Bronchial smooth muscle cell (primary cell): ENCODE results near the gene ACADVL. TPM values are rescaled to one million over a fixed set of nuclear protein-coding genes. Genes with fewer than 3 reads are reported as not detected.

Experiments
- total RNA-seq: library from RNA; depleted of rRNA; stranded (reverse); fragments of >200 nt; gene quantifications from 2 replicates; pipeline ENCODE4 v1.2.1, GENCODE V29; 2014

The ACADVL gene
- total RNA-seq: 233 and 286 TPM in 2 replicates

DNA sequence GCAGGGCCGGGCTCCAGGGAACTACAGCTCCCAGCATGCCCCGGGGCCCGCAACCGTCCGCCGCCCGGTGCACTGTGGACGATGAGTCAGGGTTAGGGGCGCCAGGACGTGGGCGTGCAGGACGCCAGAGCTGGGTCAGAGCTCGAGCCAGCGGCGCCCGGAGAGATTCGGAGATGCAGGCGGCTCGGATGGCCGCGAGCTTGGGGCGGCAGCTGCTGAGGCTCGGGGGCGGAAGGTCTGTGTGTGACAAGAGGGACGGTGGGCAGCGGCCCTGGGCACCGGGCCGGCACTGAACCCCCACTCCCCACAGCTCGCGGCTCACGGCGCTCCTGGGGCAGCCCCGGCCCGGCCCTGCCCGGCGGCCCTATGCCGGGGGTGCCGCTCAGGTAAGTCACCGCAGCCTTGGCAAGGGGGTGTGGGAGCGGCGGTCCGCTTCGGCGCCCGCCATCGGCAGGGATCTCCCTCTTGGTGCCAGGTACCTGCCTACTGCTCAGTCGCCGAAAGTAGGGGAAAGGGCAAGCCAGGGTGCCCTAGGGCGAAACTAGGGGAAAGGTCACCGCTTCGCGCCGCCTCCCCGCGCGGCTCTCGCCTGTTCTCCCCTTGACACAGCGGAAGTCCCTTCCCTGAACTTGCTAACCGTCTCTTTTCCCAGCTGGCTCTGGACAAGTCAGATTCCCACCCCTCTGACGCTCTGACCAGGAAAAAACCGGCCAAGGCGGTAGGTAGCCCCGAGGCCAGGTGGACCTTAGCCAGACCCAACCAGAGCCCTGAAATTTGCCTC is at the start of gene ACADVL, which contains the start of gene DLG4:
ACADVL (plus strand) TSS at position 127 of the 781 bp plus-strand sequence; CDS start at position 174, 47 bp downstream.
DLG4 (minus strand) TSS at position 25 of the 781 bp plus-strand sequence.

DNA sequence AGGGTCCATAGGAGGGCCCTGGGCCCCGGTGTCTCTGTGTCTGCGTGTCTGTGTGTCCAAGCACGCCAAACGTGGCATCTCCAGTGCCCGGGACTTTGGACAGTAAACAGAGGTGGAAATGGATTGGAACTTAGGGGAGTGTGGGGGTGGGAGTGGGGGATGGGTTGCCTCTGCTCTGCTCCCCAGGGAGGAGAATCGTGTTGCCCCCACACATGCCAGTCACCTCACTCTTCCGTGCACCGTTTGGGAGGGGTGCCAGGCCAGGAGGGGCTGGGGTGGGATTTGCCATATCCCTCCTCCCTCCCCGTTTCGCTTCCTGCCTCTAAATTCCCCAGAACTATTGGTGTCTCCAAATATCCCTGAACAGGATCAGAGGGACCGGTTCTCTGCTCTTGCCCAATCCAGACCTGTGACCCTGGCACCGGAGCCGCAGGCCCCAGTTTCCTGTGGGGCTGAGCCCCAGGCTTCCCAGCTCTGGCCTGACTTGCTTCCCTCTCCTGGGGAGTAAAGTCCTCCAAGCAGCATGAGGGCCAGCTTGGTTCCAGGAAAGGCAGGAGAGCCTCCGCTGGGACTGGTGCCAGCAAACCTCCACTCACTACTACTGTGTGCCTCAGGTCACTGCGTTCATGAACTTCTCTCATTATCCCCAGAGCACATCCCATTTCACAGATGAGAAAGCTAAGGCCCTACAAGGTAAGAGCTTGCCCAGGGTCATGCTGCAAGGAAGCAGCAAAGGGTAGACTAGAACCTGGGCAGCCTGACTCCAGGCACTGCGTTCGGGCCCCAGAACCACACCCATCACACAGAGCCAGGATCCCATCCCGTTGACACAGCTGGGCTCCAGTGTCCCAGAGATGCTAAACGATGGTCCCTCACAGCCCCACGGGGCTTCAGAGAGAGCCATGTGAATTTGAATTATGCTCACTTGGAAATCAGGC is 40.2 kb upstream of the ACADVL start, which contains the start of gene ASGR1:
ASGR1 (minus strand) TSS at position 54 of the 938 bp plus-strand sequence. CDS start 807 bp downstream, outside the sequence.

DNA sequence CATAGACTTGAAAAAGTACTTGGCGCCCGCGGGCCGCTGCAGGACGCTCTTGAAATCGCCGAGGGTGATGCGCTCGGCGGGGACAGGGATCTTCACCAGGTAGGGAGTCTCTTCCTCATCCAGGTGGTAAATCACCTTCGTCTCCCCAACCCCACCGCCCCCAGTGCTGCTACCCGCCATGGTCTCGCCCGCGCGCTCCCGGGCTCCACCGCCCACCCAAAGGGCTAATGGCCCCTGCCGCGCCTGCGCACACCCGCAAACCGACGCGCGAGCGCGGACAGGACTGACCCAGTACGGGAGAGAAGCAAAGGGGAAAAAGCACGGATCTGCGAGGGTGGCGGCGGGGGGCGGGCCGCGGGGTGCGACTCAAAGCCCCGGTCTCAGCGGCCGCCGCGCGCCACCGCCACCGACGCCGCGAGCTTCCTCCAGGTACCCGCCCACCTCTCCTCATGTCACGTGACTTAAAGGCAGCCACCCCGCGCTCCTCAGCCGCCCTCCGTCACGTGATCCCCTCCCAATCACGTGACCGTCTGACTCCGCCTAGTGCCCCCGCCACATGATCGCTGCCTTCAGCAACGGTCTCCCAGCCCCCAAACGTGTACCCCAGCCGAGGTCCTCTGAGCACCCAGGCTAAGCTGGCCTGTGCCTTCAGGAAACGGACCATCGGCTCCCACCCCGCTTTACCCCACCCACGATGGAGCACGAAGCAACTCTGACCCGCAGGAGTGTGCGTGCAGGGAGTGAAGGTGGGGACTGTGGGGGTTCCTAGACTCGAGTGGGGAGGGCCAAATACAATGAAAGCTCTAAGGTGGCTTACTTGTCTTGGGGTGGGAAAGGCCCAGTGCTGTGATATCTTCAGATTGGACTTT is 14.6 kb downstream of the ACADVL start, which contains the start of gene DVL2:
DVL2 (minus strand) TSS at position 435 of the 869 bp plus-strand sequence; CDS start at position 180, 255 bp downstream.

DNA sequence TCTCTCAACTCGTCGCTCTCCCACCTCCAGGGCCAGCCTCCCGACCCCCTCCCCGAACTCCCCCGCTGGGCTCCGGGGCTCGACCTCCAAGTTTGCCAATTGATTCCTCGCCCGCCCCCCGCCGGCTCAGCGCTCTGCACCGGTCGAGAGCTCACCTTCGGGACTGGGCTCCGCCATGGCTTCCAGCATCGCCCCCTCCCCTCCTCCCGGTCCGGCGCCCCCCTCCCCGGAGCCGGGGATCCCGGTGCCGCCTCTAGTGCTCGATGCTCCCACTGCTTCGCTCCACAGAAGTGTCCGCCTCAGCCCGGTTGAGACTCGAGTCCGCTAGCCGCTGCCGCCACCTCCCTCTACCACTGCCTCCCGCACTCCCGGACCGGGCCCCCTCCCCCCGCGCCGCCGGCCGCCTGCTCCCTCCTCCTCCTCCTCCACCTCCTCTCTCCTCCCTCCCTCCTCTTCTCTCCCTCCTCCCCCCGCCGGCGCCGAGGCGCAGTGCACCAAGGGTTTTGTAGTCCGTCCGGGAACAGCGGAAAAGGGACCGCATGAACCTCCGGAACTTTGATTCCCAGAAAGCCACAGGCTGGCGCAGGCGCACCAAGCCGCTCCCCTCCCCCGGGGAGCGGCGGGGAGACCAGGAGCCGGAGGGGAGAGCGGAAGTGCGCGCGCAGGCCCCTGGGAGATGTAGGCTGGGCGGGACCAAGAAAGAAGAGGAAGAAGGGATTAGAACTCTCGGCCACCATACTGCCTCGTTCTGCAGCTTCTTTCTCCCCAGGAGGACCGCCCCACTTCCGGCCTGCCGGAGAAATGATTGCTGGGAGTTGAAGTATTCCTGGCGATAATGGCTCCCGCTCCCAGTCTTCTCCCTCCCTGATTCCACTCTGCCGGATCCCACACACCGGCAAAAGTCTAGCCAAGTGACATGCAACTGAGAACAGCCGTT is 19.6 kb downstream of the ACADVL start, which contains the start of gene PHF23:
PHF23 (minus strand) TSS at position 367 of the 937 bp plus-strand sequence; CDS start at position 189, 178 bp downstream.

DNA sequence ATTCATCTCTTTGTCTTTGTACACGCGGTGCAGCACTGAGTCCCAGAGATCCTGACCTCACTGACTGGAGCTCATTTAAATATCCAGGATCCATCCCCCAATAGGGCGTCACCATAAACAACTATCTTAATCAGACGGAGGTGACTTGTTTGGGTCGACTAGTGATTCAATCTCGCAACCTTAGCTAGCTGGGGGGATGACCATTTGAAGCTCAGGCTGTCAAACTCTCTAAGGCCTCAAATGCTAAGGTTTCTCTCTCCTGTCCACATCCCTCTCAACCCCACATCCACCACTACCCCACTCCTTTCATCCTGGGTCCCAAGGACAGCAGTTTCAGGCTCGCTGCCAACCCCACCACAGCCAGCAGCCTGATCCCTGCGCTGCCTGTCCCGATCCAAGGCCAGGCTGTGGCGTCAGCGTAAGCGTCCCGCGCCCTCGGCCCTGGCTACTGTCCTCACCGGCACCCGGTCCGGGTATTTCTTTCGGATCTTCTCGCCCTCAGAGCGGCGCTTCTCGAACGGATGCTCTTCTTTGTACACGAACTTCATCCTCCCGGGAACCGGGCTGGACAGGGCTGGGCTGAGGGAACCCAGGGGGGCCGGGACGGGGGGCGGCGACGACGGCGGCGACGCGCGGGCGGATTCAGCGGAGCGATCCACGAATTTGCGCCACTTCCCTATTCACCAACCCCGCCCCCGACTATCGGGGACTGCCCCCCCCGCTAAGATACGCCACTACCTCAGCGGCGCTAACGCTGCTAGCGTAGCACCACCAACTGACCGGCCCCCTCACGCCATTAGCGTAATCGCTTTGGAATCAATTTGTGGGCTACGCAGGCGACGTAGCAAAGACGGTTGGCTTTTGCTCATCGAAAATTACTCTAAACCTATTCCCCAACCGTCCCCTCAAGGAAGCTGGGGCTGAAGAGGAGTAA is 22.3 kb downstream of the ACADVL start, which contains the start of gene GABARAP:
GABARAP (minus strand) TSS at position 667 of the 934 bp plus-strand sequence; CDS start at position 548, 119 bp downstream.

DNA sequence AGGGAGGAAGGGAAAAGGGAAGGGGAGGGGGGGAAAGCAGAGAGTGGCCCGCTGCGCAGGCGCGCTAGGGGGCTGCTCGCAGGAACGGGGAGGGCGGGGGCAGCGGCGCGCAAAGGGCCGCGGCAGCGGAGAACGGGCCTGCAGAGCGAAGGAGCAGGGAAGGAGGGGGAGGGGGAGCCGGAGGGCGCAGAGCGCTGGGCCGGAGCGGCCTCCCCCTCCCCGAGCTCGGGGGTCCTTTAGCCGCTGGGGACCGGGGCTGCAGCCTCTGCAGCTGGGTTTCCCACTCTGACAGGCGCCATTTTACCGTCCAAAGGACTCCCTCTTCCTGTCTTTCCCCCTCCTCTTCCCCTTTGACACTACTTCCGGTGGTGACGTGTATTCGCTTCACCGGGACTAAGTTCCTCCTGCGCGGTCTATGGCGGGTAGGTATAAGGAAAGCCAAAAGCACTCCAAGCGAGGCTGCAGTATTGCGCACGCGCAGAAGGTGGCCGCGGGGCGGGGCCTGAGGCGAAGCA is 32.0 kb downstream of the ACADVL start, which contains the start of gene CTDNEP1:
CTDNEP1 (minus strand) TSS at position 74 of the 515 bp plus-strand sequence. CDS start 438 bp downstream, outside the sequence.

DNA sequence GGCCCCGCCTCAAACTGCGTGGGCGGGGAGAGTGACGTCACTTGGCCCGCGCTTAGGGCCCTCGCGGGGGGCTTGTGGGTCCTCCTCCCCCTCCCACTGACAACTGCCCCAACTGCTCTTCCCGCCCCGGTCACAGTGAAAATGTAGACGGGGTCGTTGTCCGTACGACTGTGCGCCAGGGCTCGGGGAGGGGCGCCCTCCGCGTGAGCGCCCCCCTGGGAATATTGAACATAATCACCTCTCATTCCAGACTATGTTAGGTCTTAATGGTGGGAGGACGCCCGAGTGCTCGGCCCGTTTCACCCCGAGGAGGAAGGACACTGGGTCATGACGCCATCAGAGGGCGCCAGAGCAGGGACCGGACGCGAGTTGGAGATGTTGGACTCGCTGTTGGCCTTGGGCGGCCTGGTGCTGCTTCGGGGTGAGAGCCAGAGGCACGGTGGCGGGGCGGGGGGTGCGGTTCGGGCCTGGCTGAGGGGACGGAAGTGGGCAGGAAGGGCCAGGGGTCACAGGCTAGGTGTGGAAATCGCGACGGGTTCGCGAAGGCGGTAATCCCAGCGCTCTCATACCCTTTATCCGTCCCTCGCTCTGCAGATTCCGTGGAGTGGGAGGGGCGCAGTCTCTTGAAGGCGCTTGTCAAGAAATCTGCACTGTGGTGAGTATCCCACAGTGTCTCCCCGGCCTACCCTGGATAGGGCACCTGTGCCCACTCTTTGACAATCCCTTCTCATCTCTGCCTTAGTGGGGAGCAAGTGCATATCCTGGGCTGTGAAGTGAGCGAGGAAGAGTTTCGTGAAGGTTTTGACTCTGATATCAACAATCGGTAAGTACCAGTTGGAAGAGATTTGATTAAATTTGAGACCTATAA is 32.7 kb downstream of the ACADVL start, which contains the start of gene ELP5:
ELP5 (plus strand) TSS at position 40 of the 868 bp plus-strand sequence; CDS start at position 376, 336 bp downstream.

DNA sequence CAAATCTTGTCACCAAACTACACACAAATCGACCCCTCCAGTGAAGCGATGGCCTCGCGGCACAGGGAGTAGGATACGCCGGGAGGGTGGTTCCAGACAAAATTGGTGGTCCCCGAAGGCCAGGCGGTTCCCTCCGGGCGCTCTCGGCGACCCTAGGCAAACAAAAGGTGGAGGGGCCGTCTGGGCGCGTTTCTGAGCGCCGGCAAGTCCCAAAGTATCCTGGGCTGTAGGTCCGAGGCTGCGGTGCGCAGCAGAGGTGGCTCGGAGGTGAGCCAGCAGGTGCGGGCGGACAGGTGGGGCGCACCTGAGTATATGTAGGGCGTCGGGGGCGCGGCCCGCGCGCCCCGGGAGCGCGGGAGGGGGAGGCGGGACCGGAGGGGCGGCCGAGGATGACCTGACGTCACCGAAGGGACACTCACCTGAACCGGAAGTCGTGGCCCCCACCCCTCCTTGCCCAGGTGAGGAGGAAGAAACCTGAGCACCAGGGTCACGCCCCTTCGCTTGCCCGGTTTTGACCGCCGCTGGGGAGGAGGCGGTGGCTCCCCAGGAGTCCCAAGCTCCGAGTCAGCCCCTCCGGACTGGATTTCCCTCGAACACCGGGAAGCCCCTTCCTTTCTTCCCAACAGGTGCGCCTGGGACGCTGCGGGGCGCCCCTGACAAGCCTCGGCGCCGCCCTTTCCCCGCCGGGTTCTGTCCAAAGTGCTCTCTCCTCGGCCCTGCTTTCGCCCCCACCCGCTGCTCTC is 42.6 kb downstream of the ACADVL start, which contains the start of gene CLDN7:
CLDN7 (minus strand) TSS at position 287 of the 743 bp plus-strand sequence. CDS start 435 bp downstream, outside the sequence.

Other genes starting within 250 kb of the ACADVL start
- 0.09 TPM in 1 of 2 replicates, not detected in the other for gene ALOX12, start 223.9 kb upstream of the ACADVL start, total RNA-seq
- gene RNASEK, start 207.3 kb upstream of the ACADVL start, total RNA-seq: 28.1 and 30.4 TPM in 2 replicates
- gene BCL6B, start 196.9 kb upstream of the ACADVL start, total RNA-seq: under 0.01 and 0.16 TPM in 2 replicates
- gene SLC16A13, start 183.9 kb upstream of the ACADVL start, total RNA-seq: 0.26 and 0.47 TPM in 2 replicates
- 0.16 and 0.26 TPM in 2 replicates for gene SLC16A11, start 175.8 kb upstream of the ACADVL start, total RNA-seq
- gene CLEC10A, start 139.7 kb upstream of the ACADVL start, total RNA-seq: not detected in 2 replicates
- not detected in 2 replicates for gene ASGR2, start 105.1 kb upstream of the ACADVL start, total RNA-seq
- 0.86 and 1.6 TPM in 2 replicates for gene ASGR1, start 40.6 kb upstream of the ACADVL start, total RNA-seq
- 14.3 and 16.3 TPM in 2 replicates for gene DLG4, start 102 bp upstream of the ACADVL start, total RNA-seq
- 106 and 115 TPM in 2 replicates for gene DVL2, start 14.6 kb downstream of the ACADVL start, total RNA-seq
- 29.5 and 39.6 TPM in 2 replicates for gene PHF23, start 19.5 kb downstream of the ACADVL start, total RNA-seq
- 192 and 205 TPM in 2 replicates for gene GABARAP, start 22.5 kb downstream of the ACADVL start, total RNA-seq
- 19.1 and 23.0 TPM in 2 replicates for gene CTDNEP1, start 31.8 kb downstream of the ACADVL start, total RNA-seq
- 19.9 and 22.9 TPM in 2 replicates for gene ELP5, start 32.3 kb downstream of the ACADVL start, total RNA-seq
- 4.2 and 16.5 TPM in 2 replicates for gene CLDN7, start 42.5 kb downstream of the ACADVL start, total RNA-seq
- 0.09 and 0.16 TPM in 2 replicates for gene SLC2A4, start 61.8 kb downstream of the ACADVL start, total RNA-seq
- gene YBX2, start 74.7 kb downstream of the ACADVL start, total RNA-seq: 0.09 TPM in 1 of 2 replicates, not detected in the other
- gene EIF5A, start 87.7 kb downstream of the ACADVL start, total RNA-seq: 435 and 499 TPM in 2 replicates
- gene GPS2, start 95.4 kb downstream of the ACADVL start, total RNA-seq: 22.5 and 47.1 TPM in 2 replicates
- 18.9 and 25.7 TPM in 2 replicates for gene NEURL4, start 109.4 kb downstream of the ACADVL start, total RNA-seq
- gene ACAP1, start 116.6 kb downstream of the ACADVL start, total RNA-seq: 3.3 and 5.2 TPM in 2 replicates
- 4.6 and 5.4 TPM in 2 replicates for gene KCTD11, start 132.2 kb downstream of the ACADVL start, total RNA-seq
- gene TMEM95, start 135.2 kb downstream of the ACADVL start, total RNA-seq: not detected in 2 replicates
- 0.09 and 0.32 TPM in 2 replicates for gene TNK1, start 161.2 kb downstream of the ACADVL start, total RNA-seq
- gene PLSCR3, start 174.6 kb downstream of the ACADVL start, total RNA-seq: 15.5 and 15.9 TPM in 2 replicates
- 70.3 and 140 TPM in 2 replicates for gene TMEM256, start 184.2 kb downstream of the ACADVL start, total RNA-seq
- gene NLGN2, start 187.9 kb downstream of the ACADVL start, total RNA-seq: 6.8 and 7.1 TPM in 2 replicates
- 0.16 TPM in 1 of 2 replicates, not detected in the other for gene SPEM1, start 200.4 kb downstream of the ACADVL start, total RNA-seq
- gene SPEM2, start 205.7 kb downstream of the ACADVL start, total RNA-seq: not detected in 2 replicates
- gene SPEM3, start 208.9 kb downstream of the ACADVL start, total RNA-seq: not detected in 2 replicates
- gene TMEM102, start 215.5 kb downstream of the ACADVL start, total RNA-seq: 0.60 and 2.4 TPM in 2 replicates
- gene FGF11, start 219.6 kb downstream of the ACADVL start, total RNA-seq: 1.0 and 1.1 TPM in 2 replicates
- gene CHRNB1, start 225.1 kb downstream of the ACADVL start, total RNA-seq: 8.8 and 10.1 TPM in 2 replicates